OCI-LY3 (cell line): Measurements from ENCODE around the gene ABCF2.

Experiments used
- H2AFZ ChIP-seq: fragments of 200-600, 300-600 bp; shearing (Covaris generic); 2 replicates; pipeline ENCODE4 v1.6.0; 2014; ENCODE audit warnings: antibody characterized with exemption, low read depth, low read length
- H3K27ac ChIP-seq: fragments of 200-600, 300-600 bp; sonication (generic); 2 replicates; pipeline ENCODE4 v1.5.1; 2014; ENCODE audit warnings: mild to moderate bottlenecking, low read length, moderate library complexity, mixed read lengths
- H3K27me3 ChIP-seq: fragments of 200-600, 300-600 bp; sonication (generic); 2 replicates; pipeline ENCODE4 v1.6.1; 2014; ENCODE audit warnings: low read depth, low read length, mixed read lengths
- H3K36me3 ChIP-seq: fragments of 200-600, 300-600 bp; sonication (generic); replicated peaks from 2 replicates; pipeline ENCODE3; 2014; ENCODE audit warnings: low read depth, low read length, mixed read lengths
- H3K4me1 ChIP-seq: fragments of 300-600, 200-600 bp; sonication (generic); 2 replicates; pipeline ENCODE4 v1.6.1; 2014; ENCODE audit warnings: low read length, mixed read lengths
- H3K4me2 ChIP-seq: fragments of 200-600, 300-600 bp; sonication (generic); 2 replicates; pipeline ENCODE4 v1.6.1; 2014; ENCODE audit warnings: low read length, mixed read lengths
- H3K4me3 ChIP-seq: fragments of 300-600, 200-600 bp; sonication (generic); 2 replicates; pipeline ENCODE4 v1.5.1; 2014; ENCODE audit warnings: antibody characterized with exemption, mild to moderate bottlenecking, low read length, moderate library complexity
- H3K79me2 ChIP-seq: fragments of 300-600, 200-600 bp; shearing (Covaris generic); 2 replicates; pipeline ENCODE4 v1.6.1; 2014; ENCODE audit warnings: mild to moderate bottlenecking, low read length, mixed read lengths
- H3K9ac ChIP-seq: fragments of 300-600, 200-600 bp; shearing (Covaris generic); 2 replicates; pipeline ENCODE4 v1.6.0; 2014; ENCODE audit warnings: mild to moderate bottlenecking, low read length, moderate library complexity
- H3K9me3 ChIP-seq: fragments of 200-600, 300-600 bp; shearing (Covaris generic); 2 replicates; pipeline ENCODE4 v1.6.1; 2014; ENCODE audit warnings: low read length, mixed read lengths; ENCODE audit not compliant: insufficient read depth
- H4K20me1 ChIP-seq: fragments of 200-600, 300-600 bp; sonication (generic); 2 replicates; pipeline ENCODE4 v1.6.1; 2016; ENCODE audit warnings: low read length, mixed read lengths; ENCODE audit not compliant: insufficient read depth
- EZH2phosphoT487 ChIP-seq: fragments of 200-600 bp; shearing (Covaris generic); IDR thresholded peaks from 2 replicates; pipeline ENCODE4 v1.6.1; 2018; ENCODE audit warnings: antibody characterized with exemption, mixed run types, low read depth
- TF ChIP-seq, protein P1 (sequence below): fragments of 200-600, 300-600 bp; sonication (generic); IDR thresholded peaks from 2 replicates; pipeline ENCODE4 v1.5.1; 2014; ENCODE audit warnings: antibody characterized with exemption, low read length, low read depth

Gene ABCF2

DNA sequence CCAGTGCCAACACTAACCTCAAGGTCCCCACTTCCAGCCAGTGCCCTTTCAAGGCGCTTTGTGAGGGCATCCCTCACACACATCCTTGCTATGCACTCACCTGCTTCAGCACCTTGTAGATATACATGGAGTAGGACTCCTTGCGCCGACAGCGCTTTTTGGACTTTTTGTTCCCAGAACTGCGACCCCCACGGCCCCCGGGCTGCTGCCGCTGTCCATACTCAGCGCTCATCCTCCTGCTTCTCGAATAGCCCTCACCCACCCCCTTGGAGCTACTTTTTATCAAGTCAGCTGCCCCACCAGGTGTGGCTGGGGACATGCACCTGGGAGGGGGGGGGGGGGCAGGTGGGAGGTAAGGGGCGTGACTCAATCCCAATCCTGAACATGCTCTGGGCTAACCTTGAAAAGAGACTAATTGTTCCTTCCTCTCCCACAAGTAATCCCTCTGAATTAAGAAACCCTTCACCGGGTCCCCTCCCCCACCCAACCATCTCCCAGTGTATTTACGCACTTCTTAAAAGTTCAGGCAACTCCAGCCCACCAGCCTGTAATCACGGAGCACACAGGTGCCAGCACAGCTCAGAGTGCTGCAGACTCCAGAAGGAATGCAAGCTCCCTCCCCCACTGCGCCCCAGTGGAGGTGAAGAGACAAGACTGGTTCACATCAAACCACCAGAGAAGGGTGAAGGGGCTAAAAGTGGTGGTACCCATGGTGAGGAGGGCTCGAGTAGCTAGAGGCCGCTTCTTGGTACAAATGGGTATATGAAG, 16.7 kb downstream of the ABCF2 start, which contains the start of gene H2BK1:
H2BK1 (minus strand) TSS at position 402 of the 768 bp plus-strand sequence; CDS start at position 232, 170 bp downstream.
- Histone ChIP-seq H3K9me3 (no peaks in the 10 kb centered on the region), H3K9ac (no peak within 1 kb of the TSS), H2AFZ (no peak within 1 kb of the TSS), H3K4me2 (no peak within 1 kb of the TSS), H3K4me1 (no peaks in the 10 kb centered on the region), H3K4me3 (no peak within 1 kb of the TSS), H3K27me3 (peaks cover 9% of the 10 kb centered on the region), H4K20me1 (no peaks in the 10 kb centered on the region; the same call in 1 of the 2 replicates), H3K36me3 (peaks cover 29% of the 10 kb centered on the region), H3K79me2 (no peaks in the 10 kb centered on the region), H3K27ac (no peak within 1 kb of the TSS)
- TF ChIP-seq, protein P1, sequence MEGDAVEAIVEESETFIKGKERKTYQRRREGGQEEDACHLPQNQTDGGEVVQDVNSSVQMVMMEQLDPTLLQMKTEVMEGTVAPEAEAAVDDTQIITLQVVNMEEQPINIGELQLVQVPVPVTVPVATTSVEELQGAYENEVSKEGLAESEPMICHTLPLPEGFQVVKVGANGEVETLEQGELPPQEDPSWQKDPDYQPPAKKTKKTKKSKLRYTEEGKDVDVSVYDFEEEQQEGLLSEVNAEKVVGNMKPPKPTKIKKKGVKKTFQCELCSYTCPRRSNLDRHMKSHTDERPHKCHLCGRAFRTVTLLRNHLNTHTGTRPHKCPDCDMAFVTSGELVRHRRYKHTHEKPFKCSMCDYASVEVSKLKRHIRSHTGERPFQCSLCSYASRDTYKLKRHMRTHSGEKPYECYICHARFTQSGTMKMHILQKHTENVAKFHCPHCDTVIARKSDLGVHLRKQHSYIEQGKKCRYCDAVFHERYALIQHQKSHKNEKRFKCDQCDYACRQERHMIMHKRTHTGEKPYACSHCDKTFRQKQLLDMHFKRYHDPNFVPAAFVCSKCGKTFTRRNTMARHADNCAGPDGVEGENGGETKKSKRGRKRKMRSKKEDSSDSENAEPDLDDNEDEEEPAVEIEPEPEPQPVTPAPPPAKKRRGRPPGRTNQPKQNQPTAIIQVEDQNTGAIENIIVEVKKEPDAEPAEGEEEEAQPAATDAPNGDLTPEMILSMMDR, result no peak
- TF ChIP-seq EZH2phosphoT487, result no peak

DNA sequence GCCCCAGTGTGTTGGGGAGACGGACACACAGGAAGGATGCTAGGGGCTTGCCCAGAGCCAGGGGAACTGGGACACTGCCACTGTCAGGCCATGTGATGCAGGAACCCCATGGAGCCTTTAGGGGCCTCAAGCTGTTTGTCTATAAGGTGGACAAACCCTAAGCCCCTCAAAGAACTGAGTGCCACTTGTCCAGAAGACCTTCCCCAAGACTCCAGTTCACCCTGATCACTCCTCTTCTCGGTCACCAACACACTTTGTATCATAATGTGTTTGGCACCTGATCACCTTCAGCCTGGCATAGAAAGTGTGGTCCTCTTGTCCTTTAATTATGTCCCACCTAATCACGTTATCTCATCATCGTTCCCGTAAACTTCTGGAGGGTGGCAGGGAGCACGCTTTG, 17.4 kb downstream of the ABCF2 start:
- H3K4me3 ChIP-seq, result no peak overlapping the region
- H4K20me1 ChIP-seq, result no peaks in the 10 kb centered on the region; the same call in 1 of the 2 replicates
- H3K4me2 ChIP-seq, result no peak overlapping the region
- H3K27ac ChIP-seq, result no peak overlapping the region
- H3K79me2 ChIP-seq, result no peaks in the 10 kb centered on the region
- TF ChIP-seq EZH2phosphoT487, result no peak
- TF ChIP-seq, protein P1, result no peak
- H3K4me1 ChIP-seq, result no peaks in the 10 kb centered on the region
- no peak overlapping the region for H3K9ac ChIP-seq
- H2AFZ ChIP-seq, result no peak overlapping the region
- peaks cover 22% of the 10 kb centered on the region for H3K36me3 ChIP-seq
- H3K27me3 ChIP-seq, result peaks cover 16% of the 10 kb centered on the region
- no peaks in the 10 kb centered on the region for H3K9me3 ChIP-seq

DNA sequence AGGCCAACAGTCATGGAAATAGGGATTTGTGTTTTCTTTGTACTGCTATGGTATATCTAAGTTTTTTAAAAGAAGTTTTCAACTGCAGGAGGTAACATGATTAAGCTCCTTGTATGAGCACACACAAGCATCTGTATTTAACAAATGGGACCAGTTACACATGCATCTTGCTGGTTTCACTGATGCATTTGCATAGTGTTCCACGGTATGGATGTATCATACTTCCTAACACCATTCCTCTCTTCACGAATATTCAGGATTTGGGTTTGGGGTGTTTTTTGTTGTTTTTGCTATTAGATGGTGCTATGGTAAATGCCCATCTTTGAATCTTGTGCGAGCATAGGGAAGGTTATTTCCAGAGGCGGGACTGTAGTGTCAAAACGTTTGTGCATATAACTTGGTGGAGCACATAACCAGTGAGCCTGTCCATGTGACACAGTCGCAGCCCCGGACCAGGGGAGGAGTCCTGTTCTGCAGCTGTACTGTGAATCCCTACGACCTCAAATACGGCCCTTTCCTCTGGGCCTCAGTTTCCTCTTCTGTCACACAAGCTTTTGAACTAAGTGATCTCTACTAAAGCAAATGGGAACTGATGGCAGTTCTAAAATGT, 18.6 kb downstream of the ABCF2 start:
- H4K20me1 ChIP-seq, result no peaks in the 10 kb centered on the region; the same call in 1 of the 2 replicates
- no peaks in the 10 kb centered on the region for H3K4me1 ChIP-seq
- no peak overlapping the region for H3K4me3 ChIP-seq
- H3K27ac ChIP-seq, result no peak overlapping the region
- no peak overlapping the region for H2AFZ ChIP-seq
- TF ChIP-seq, protein P1, result no peak
- TF ChIP-seq EZH2phosphoT487, result no peak
- no peak overlapping the region for H3K9ac ChIP-seq
- peaks cover 15% of the 10 kb centered on the region for H3K36me3 ChIP-seq
- H3K9me3 ChIP-seq, result no peaks in the 10 kb centered on the region
- no peaks in the 10 kb centered on the region for H3K79me2 ChIP-seq
- H3K4me2 ChIP-seq, result no peak overlapping the region
- peaks cover 27% of the 10 kb centered on the region for H3K27me3 ChIP-seq

DNA sequence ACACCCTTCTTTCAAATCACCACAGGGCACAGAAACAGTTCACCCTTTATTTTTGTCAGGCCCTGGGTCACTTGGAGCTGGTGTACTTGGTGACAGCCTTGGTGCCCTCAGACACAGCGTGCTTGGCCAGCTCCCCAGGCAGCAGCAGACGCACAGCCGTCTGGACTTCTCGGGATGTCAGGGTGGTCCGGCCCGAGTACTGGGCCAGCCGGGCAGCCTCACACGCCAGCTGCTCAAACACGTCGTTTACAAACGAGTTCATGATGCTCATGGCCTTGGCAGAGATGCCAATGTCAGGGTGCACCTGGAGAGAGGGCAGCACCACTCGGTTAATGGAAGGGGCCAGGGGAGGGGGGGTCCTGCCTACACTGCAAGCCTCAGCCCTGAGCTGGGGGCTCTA, 19.2 kb downstream of the ABCF2 start:
- H3K4me2 ChIP-seq, result no peak overlapping the region
- no peak overlapping the region for H3K4me3 ChIP-seq
- peaks cover 11% of the 10 kb centered on the region for H3K36me3 ChIP-seq
- no peaks in the 10 kb centered on the region; the same call in 1 of the 2 replicates for H4K20me1 ChIP-seq
- H3K27ac ChIP-seq, result no peak overlapping the region
- H3K79me2 ChIP-seq, result no peaks in the 10 kb centered on the region
- H3K4me1 ChIP-seq, result no peaks in the 10 kb centered on the region
- H2AFZ ChIP-seq, result no peak overlapping the region
- H3K9me3 ChIP-seq, result no peaks in the 10 kb centered on the region
- peaks cover 32% of the 10 kb centered on the region for H3K27me3 ChIP-seq
- TF ChIP-seq, protein P1, result no peak
- no peak for TF ChIP-seq EZH2phosphoT487
- H3K9ac ChIP-seq, result no peak overlapping the region
